PFSK-1 (cell line): Measurements from ENCODE around the gene LIME1.

ENCODE experiments used
- POLR2AphosphoS5 ChIP-seq: IDR thresholded peaks from 2 replicates; pipeline ENCODE4 v1.6.1; 2012; ENCODE audit warnings: low read depth, mild to moderate bottlenecking, control low read depth, low read length, moderate library complexity
- TAF1 ChIP-seq: IDR thresholded peaks from 2 replicates; pipeline ENCODE4 v1.6.1; 2012; ENCODE audit warnings: low read length, control low read depth, borderline replicate concordance; ENCODE audit not compliant: insufficient read depth

DNA sequence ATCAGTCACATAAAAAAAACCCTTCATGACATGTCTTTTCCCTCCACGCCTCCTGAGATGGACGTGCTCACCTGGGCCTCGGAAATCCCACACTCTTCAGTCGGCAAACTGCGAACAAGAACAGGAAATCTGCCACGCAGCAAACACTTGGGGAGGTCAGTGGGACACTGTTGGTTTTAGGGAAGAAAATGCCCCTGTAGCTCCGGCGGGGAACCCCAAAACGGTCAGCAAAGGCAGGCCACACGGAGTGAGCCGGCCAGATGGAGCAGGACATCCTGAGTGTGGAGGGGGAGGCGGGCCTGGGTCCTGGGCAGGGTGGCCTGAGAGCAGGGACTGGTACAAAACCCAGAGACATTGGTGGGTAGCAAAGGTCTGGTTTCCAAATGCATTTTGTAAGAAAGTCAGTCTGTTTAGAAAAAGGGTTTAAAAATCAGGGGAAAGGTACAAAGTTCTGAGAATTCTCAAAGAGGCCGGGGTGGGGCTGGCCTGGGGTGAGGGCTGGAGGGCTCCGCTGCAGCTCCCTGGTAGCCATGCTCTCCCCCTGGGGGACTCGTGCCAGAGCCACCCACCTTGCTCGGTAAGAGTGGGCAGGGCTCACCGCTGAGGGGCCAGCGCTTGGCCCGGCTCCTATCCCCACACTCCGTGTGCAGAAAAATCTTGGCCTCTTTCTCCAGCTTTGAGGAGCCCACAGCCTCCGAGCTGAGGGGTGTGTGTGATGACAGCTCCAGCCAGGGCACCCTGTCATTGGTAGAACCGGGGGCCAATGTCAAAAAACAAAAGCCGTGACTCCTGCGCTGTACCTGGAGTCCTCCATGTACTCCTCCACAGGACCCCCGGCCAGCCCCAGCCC, 8.3 kb downstream of the LIME1 start:
- TF ChIP-seq TAF1 (no peak), POLR2AphosphoS5 (peak; percentile 47)
